SK-N-SH (cell line): ENCODE results near the gene BMP2K.

ENCODE experiments used
- CTCF ChIP-seq: fragments of 200-600 bp; sonication (generic); IDR thresholded peaks from 2 replicates; pipeline ENCODE4 v1.6.1; 2017; ENCODE audit warnings: antibody characterized with exemption, mild to moderate bottlenecking, moderate library complexity
- EZH2phosphoT487 ChIP-seq: fragments of 200-600 bp; sonication (generic); IDR thresholded peaks from 2 replicates; pipeline ENCODE4 v1.6.1; 2017; ENCODE audit warnings: low read depth, mixed run types, mild to moderate bottlenecking, antibody characterized with exemption, moderate library complexity, borderline replicate concordance
- GABPA ChIP-seq: IDR thresholded peaks from 2 replicates; pipeline ENCODE4 v1.4.0; 2012; ENCODE audit warnings: low read depth, mild to moderate bottlenecking
- JUND ChIP-seq: IDR thresholded peaks from 2 replicates; pipeline ENCODE4 v1.4.0; 2012
- NRF1 ChIP-seq: IDR thresholded peaks from 2 replicates; pipeline ENCODE4 v1.6.1; 2012; ENCODE audit warnings: low read depth, mild to moderate bottlenecking, low read length

GRCh38 chr4:78788007-78788889 is 12.1 kb downstream of the BMP2K start:
- no peak for TF ChIP-seq GABPA
- no peak for TF ChIP-seq NRF1
- no peak for TF ChIP-seq EZH2phosphoT487
- TF ChIP-seq CTCF = no peak
- TF ChIP-seq JUND = no peak
